GM18907 (cell line): ENCODE data around the gene UNC5C.
A peak's percentile ranks its signal among the peaks of the same experiment; 100 is the strongest.
"Not testable (repeated sequence)": the region's sequence is repeated elsewhere in the genome, so short reads cannot be mapped to it uniquely, and the experiment has no call there.

Source experiments
- ATAC-seq: cut with Tn5 transposase; IDR thresholded peaks from one replicate; pipeline ENCODE4 v1.9.1; 2021; ENCODE audit warnings: mild to moderate bottlenecking, moderate library complexity; ENCODE audit not compliant: unreplicated experiment

UNC5C gene

DNA sequence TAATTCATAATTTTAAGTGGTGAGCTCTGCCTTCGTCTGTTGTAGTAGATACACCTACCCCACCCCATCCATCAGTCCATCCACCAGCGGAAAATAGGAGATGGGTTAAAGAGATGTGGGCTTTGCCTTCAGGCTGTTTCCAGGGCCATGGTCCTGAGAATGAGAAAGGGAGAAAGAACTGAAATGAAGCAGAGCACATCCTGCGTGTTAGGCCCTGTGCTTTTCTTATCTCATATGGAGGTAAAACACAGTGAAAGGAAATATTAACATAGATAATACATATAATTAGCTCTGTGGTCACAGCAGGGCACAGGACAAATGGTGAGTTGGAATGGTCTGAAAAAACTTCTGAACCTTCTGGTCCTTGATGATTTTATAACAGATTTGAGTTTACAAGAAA lies 397.5 kb downstream of the UNC5C start:
- ATAC-seq = no peak

DNA sequence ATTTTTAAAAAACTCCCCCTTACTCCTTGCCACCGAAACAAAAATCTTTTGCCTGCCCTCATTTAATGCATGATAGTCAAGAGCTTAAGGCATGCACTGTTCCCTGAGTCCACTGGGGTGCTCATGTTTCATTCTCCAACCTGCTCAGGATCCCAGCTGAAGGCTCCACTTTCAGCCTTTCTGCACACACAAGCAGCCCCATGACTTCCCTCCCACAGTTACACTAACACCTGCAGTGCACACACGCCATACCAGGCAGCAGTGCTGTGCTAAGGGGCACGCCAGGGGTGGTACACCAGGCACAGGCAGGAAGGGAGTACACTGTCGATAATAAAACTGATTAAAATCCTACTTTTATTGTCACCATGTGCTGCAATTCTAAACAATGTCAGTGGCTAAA lies 405.8 kb downstream of the UNC5C start:
- ATAC-seq = no peak

DNA sequence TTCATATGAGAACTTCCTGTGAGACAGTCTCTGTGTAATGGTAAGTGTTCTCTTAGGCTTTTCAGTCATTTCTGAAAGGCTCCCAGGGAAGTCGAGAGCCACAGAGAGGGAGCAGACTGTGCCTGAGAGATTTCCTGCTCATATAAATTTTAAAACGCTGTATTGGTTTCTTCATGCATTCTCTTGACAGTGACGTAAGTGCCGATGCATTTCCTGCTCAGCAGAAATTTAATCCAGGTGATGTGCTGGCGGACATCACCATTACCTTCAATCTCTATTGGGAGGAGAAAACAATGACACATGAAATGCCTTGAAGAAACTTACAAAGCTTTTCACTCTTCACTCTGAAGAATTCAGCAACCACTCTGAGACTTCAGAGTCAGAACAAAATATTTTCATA lies 407.4 kb downstream of the UNC5C start:
- no peak for ATAC-seq

DNA sequence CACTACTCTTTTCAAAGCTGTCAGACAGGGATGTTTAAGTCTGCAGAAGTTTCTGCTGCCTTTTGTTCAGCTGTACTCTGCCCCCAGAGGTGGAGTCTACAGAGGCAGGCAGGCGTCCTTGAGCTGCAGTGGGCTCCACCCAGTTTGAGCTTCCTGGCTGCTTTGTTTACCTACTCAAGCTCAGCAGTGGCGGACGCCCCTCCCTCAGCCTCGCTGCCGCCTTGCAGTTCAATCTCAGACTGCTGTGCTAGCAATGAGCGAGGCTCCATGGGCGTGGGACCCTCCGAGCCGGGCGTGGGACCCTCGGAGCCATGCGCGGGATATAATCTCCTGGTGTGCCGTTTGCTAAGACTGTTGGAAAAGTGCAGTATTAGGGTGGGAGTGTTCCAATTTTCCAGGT lies 409.3 kb downstream of the UNC5C start:
- not testable (repeated sequence) for ATAC-seq

DNA sequence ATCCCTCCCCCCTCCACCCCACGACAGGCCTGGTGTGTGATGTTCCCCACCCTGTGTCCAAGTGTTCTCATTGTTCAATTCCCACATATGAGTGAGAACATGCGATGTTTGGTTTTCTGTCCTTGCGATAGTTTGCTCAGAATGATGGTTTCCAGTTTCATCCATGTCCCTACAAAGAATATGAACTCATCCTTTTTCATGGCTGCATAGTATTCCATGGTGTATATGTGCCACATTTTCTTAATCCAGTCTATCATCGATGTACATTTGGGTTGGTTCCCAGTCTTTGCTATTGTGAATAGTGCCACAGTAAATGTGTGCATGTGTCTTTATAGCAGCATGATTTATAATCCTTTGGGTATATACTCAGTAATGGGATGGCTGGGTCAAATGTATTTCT lies 414.8 kb downstream of the UNC5C start:
- not testable (repeated sequence) for ATAC-seq

DNA sequence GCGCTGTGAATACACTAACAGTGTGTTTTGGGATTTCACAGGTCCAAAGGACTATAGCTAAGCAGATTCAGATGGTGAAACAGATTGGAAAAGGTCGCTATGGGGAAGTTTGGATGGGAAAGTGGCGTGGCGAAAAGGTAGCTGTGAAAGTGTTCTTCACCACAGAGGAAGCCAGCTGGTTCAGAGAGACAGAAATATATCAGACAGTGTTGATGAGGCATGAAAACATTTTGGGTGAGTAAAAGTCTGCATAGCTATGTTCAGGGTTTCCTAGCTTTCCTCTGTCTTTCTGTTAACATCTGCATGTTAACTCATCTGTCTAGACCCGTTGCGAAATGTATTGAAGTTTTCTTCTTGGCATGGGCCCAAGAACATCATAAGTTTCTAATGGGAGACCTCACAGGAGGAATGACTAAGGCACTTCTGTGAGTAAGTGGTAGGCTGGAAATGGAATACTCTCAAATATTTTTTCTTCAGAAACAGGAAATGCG lies 418.9 kb downstream of the UNC5C start:
- ATAC-seq = no peak

DNA sequence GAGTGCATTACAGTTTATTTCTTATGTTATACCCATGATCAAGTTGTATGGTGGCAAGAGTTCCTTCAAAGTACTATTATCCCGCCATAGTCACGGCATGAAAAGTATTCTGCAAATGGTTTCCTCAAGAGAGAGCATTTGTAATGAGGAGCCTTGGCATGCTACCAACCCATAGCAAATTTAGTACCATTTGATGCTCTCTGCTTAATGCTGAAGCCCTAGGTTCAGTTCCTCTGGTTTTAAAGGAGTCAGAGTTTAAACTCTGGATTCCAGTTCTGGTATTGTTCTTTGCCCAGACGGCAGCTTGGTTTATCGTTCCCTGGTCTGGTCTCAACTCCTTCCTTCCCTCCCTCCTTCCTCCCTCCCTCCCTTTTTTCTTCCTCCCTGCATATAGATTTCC lies 419.7 kb downstream of the UNC5C start:
- no peak for ATAC-seq

DNA sequence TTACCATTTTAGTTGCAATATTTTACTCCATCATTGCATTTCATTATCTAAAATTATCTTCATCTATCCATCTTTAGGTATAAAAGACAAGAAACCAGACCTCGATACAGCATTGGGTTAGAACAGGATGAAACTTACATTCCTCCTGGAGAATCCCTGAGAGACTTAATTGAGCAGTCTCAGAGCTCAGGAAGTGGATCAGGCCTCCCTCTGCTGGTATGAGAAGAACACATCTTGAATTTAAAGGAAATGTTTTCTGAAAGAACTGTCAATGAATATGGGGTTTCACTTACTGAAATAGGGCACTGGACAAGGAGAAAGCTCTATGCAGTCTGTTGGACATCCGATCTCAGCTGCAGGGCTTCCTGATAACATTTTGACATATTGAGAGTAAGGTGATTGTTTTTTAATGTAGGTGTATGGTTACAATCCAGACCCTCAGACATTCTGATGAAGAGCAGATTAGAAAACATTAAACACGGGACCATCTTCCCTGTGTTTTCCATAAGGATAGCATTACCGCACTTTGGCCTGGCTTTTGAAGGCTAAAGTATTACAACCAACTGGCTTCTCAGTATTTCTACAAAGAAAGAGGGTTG lies 423.8 kb downstream of the UNC5C start:
- ATAC-seq = peak; percentile 52

DNA sequence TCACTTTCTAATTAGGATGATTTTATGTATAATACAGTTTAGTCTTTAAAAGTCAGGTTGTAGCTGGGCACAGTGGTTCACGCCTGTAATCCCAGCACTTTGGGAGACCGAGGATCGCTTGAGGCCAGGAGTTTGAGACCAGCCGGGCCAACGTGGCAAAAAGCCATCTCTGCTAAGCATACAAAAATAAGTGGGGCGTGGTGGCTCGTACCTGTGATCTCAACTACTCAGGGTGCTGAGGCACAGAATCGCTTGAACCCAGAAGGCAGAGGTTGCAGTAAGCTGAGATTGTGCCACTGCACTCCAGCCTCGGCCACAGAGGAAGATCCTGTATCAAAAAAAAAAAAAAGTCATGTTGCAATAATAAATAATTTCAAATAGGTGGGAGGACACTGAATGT lies 426.8 kb downstream of the UNC5C start:
- no peak for ATAC-seq

DNA sequence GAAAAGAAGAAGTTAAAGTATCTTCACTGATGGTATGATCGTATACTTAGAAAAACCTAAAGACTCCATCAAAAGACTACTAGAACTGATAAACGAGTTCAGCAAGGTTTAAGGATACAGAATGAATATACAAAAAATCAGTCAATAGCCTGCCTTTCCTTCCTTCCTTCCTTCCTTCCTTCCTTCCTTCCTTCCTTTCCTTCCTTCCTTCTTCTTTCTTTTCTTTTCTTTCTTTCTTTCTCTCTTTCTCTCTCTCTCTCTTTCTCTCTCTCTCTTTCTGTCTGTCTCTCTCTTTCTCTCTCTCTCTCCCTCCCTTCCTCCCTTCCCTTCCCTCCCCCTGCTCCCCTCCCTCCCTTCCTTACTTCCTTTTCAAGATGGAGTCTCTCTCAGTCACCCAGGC lies 428.3 kb downstream of the UNC5C start:
- no peak for ATAC-seq

DNA sequence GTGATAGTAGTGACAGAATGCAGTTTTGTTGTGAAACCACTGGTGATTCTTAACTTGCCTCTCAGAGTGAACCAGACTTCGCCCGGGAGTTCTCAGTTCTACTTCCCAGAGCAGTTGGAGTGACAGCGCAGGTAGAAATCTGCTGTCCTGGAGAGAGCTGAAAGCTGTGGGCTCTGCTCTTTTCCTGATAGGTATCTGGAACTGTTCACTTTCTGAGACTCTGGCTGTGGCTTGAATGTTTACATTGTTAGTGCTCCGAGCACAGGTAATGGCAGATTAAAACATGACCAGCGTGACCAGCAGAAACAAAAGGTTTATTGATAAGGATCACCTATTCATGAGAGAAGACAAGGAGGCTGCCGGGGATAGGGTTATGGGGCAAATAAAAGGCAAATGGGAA lies 430.3 kb downstream of the UNC5C start:
- ATAC-seq = no peak

DNA sequence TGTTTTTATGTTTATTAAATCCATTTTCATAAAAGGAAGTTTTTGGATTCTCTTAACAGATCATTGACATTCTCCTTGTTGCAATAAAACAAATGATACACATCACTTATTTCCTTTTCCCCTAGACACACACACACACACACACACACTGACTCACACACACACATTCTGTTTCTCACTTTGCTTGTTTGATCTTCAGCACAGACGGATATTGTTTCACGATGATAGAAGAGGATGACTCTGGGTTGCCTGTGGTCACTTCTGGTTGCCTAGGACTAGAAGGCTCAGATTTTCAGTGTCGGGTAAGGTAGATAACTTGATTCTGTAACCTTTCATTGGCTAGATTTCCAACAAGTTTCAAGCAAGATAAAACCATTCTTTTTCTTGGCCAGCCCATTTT lies 434.3 kb downstream of the UNC5C start:
- ATAC-seq = no peak
